ENCODE data around the gene AURKA. TPM values are rescaled to one million over a fixed set of nuclear protein-coding genes. Genes with fewer than 3 reads are reported as not detected.
"Not testable (repeated sequence)": the region's sequence is repeated elsewhere in the genome, so short reads cannot be mapped to it uniquely, and the experiment has no call there.

The AURKA gene
- total and polyA plus RNA-seq, 4 donors: 7.9 to 10.0 (median 9.3) TPM

GRCh38 chr20:56395166-56395565, 3.2 kb upstream of the AURKA start:
- DNase-seq (ENCODE audit: low read depth in 4 of 6, low spot score in 6 of 6): no peak
- Histone ChIP-seq H3K27ac (ENCODE audit: low read depth, low read length) (no peak overlapping the region), H3K4me1 (ENCODE audit: control insufficient read depth, insufficient read depth, low read length) (no peaks in the 10 kb centered on the region), H3K9me3 (ENCODE audit: control insufficient read depth, insufficient read depth, low read length) (no peaks in the 10 kb centered on the region), H3K4me3 (ENCODE audit: low read depth, low read length) (no peak overlapping the region), H3K27me3 (ENCODE audit: control insufficient read depth, insufficient read depth, low read length) (no peaks in the 10 kb centered on the region), H3K36me3 (ENCODE audit: control insufficient read depth, insufficient read depth, low read length) (peaks cover 9% of the 10 kb centered on the region)
- 90% methylated on average over 2 of the region's 4 CpGs for whole genome bisulfite sequencing (ENCODE audit: insufficient coverage)

- 61% methylated on average over 7 of the region's 8 CpGs for WGBS (ENCODE audit: insufficient coverage)
- peaks cover 9% of the 10 kb centered on the region for H3K36me3 ChIP-seq (ENCODE audit: control insufficient read depth, insufficient read depth, low read length)
- H3K4me1 ChIP-seq (ENCODE audit: control insufficient read depth, insufficient read depth, low read length): no peaks in the 10 kb centered on the region
- no peak overlapping the region for H3K27ac ChIP-seq (ENCODE audit: low read depth, low read length)
- H3K9me3 ChIP-seq (ENCODE audit: control insufficient read depth, insufficient read depth, low read length): no peaks in the 10 kb centered on the region
- DNase-seq (ENCODE audit: low read depth in 4 of 6, low spot score in 6 of 6): no peak
- H3K27me3 ChIP-seq (ENCODE audit: control insufficient read depth, insufficient read depth, low read length): no peaks in the 10 kb centered on the region
- peak overlapping the region; percentile 87 for H3K4me3 ChIP-seq (ENCODE audit: low read depth, low read length)
Measured at GRCh38 chr20:56393653-56394052, 1.6 kb upstream of the AURKA start.

DNA sequence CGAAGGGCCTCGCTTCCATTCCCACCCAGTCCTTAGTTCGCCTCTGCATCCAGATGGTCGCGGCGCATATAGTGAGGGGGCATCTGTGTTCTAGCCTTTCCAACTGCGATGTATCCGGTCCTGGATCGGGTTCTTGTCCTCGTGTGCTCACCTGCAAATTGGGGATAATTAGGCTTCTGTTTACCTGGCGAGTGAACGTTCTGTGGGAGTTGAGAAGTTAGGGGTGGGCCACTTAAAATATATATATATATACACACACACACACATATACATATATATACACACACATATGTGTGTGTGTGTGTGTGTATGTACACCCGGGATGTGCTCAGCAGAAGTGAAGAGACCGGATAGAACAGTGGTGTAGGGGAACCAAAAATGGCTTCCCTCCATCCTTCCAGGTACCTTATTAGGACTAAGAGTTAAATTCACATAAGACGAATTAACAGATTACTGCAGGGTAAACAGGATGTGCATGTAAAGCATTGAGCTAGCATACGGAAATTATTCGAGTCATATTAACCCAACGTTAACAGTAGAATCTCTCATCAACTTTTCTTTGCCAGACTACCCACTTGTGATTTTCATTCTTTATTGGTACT, 967 bp upstream of the AURKA start:
- peak overlapping the region; percentile 82 for H3K27ac ChIP-seq (ENCODE audit: low read depth, low read length)
- H3K36me3 ChIP-seq (ENCODE audit: control insufficient read depth, insufficient read depth, low read length): peaks cover 4% of the 10 kb centered on the region
- DNase-seq (ENCODE audit: low read depth in 4 of 6, low spot score in 6 of 6): no peak
- no peaks in the 10 kb centered on the region for H3K9me3 ChIP-seq (ENCODE audit: control insufficient read depth, insufficient read depth, low read length)
- H3K4me1 ChIP-seq (ENCODE audit: control insufficient read depth, insufficient read depth, low read length): no peaks in the 10 kb centered on the region
- 6% methylated on average over 10 of the region's 18 CpGs for WGBS (ENCODE audit: insufficient coverage)
- H3K27me3 ChIP-seq (ENCODE audit: control insufficient read depth, insufficient read depth, low read length): no peaks in the 10 kb centered on the region
- H3K4me3 ChIP-seq (ENCODE audit: low read depth, low read length): peak overlapping the region; percentile 87

GRCh38 chr20:56391596-56392131, 351 bp downstream of the AURKA start:
- Histone ChIP-seq H3K27me3 (ENCODE audit: control insufficient read depth, insufficient read depth, low read length) (no peaks in the 10 kb centered on the region), H3K36me3 (ENCODE audit: control insufficient read depth, insufficient read depth, low read length) (peaks cover 4% of the 10 kb centered on the region), H3K27ac (ENCODE audit: low read depth, low read length) (peak overlapping the region; percentile 65), H3K4me3 (ENCODE audit: low read depth, low read length) (peak overlapping the region; percentile 87), H3K9me3 (ENCODE audit: control insufficient read depth, insufficient read depth, low read length) (no peaks in the 10 kb centered on the region), H3K4me1 (ENCODE audit: control insufficient read depth, insufficient read depth, low read length) (no peaks in the 10 kb centered on the region)
- DNase-seq (ENCODE audit: low read depth in 4 of 6, low spot score in 6 of 6): no peak
- WGBS (ENCODE audit: insufficient coverage): under 1% methylated on average over 28 of the region's 29 CpGs

DNA sequence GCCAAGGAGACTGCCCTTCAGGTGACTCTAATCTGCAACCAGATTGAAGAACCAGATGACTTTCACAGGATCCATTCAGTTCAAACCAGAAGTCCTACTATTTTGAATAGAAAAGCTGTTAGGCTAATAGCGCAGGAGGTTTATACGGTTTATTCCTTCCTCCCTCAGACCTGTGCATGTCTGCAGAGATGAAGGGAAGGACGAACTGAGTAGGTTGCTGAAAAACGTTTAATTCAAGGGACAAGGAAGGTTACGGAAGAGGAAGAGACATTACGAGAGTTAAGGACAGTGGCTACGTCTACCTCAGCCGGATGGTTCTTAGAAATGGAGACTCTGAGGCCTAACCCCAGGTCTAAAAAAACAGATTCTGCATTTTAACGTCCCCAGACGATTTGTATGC, 978 bp downstream of the AURKA start:
- no peaks in the 10 kb centered on the region for H3K9me3 ChIP-seq (ENCODE audit: control insufficient read depth, insufficient read depth, low read length)
- no peak for DNase-seq (ENCODE audit: low read depth in 4 of 6, low spot score in 6 of 6)
- H3K27me3 ChIP-seq (ENCODE audit: control insufficient read depth, insufficient read depth, low read length): no peaks in the 10 kb centered on the region
- no peak overlapping the region for H3K27ac ChIP-seq (ENCODE audit: low read depth, low read length)
- no peaks in the 10 kb centered on the region for H3K4me1 ChIP-seq (ENCODE audit: control insufficient read depth, insufficient read depth, low read length)
- H3K36me3 ChIP-seq (ENCODE audit: control insufficient read depth, insufficient read depth, low read length): peaks cover 4% of the 10 kb centered on the region
- peak overlapping the region; percentile 87 for H3K4me3 ChIP-seq (ENCODE audit: low read depth, low read length)
- WGBS (ENCODE audit: insufficient coverage): 14% methylated on average over 8 of the region's 10 CpGs

- not testable (repeated sequence) for H3K4me1 ChIP-seq (ENCODE audit: control insufficient read depth, insufficient read depth, low read length); DNase-seq (ENCODE audit: low read depth in 4 of 6, low spot score in 6 of 6); H3K4me3 ChIP-seq (ENCODE audit: low read depth, low read length); H3K36me3 ChIP-seq (ENCODE audit: control insufficient read depth, insufficient read depth, low read length); H3K27me3 ChIP-seq (ENCODE audit: control insufficient read depth, insufficient read depth, low read length); H3K9me3 ChIP-seq (ENCODE audit: control insufficient read depth, insufficient read depth, low read length); H3K27ac ChIP-seq (ENCODE audit: low read depth, low read length)
- 80% methylated on average over 1 of the region's 9 CpGs for WGBS (ENCODE audit: insufficient coverage)
Measured at GRCh38 chr20:56390396-56390795, 1.6 kb downstream of the AURKA start.

DNA sequence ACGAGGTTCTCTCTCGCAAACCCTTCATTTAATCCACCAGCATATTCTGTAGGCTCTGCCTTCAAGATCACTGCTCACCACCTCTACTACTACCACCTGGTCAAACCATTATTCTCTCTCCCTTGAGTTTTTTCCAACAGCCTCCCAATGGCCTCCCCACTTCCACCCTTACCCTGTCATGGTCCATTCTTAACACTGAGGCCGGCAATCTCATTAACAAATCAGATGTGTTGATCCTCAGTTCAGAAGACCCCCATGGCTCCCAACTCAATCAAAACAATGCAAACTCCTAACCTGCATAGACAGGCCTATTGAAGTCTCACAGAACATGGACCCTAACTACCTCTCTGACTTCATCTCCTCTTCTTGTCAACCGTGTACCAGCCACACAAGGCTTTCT, 2.2 kb downstream of the AURKA start:
- H3K36me3 ChIP-seq (ENCODE audit: control insufficient read depth, insufficient read depth, low read length): peaks cover 7% of the 10 kb centered on the region
- H3K9me3 ChIP-seq (ENCODE audit: control insufficient read depth, insufficient read depth, low read length): no peaks in the 10 kb centered on the region
- no peak overlapping the region for H3K27ac ChIP-seq (ENCODE audit: low read depth, low read length)
- no peak overlapping the region for H3K4me3 ChIP-seq (ENCODE audit: low read depth, low read length)
- no peak for DNase-seq (ENCODE audit: low read depth in 4 of 6, low spot score in 6 of 6)
- H3K4me1 ChIP-seq (ENCODE audit: control insufficient read depth, insufficient read depth, low read length): no peaks in the 10 kb centered on the region
- 95% methylated on average over 3 of the region's 4 CpGs for whole genome bisulfite sequencing (ENCODE audit: insufficient coverage)
- no peaks in the 10 kb centered on the region for H3K27me3 ChIP-seq (ENCODE audit: control insufficient read depth, insufficient read depth, low read length)

DNA sequence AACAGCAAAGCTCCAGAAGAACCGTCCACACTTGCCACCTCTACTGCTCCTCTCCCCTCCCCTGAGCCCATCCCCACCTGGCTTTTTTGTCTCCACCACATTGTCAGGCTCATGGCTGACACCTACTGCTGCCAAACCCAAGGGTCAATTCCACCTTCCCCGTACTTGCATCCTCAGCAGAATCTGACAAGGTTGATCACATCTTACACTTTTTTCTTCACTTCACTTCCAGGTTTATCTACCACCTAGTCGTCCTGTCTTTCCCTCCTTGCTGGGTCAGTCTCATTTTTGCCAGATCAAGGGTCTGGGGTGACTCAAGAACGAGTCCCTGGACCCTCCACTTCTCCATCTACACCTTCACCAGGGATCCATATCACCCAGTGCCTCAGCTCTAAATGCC, 3.1 kb downstream of the AURKA start:
- Histone ChIP-seq H3K4me1 (ENCODE audit: control insufficient read depth, insufficient read depth, low read length) (no peaks in the 10 kb centered on the region), H3K9me3 (ENCODE audit: control insufficient read depth, insufficient read depth, low read length) (no peaks in the 10 kb centered on the region), H3K4me3 (ENCODE audit: low read depth, low read length) (no peak overlapping the region), H3K36me3 (ENCODE audit: control insufficient read depth, insufficient read depth, low read length) (peaks cover 7% of the 10 kb centered on the region), H3K27ac (ENCODE audit: low read depth, low read length) (no peak overlapping the region), H3K27me3 (ENCODE audit: control insufficient read depth, insufficient read depth, low read length) (no peaks in the 10 kb centered on the region)
- DNase-seq (ENCODE audit: low read depth in 4 of 6, low spot score in 6 of 6): no peak
- 70% methylated on average over 4 of the region's 4 CpGs for WGBS (ENCODE audit: insufficient coverage)

- no peak overlapping the region for H3K4me3 ChIP-seq (ENCODE audit: low read depth, low read length)
- peaks cover 12% of the 10 kb centered on the region for H3K36me3 ChIP-seq (ENCODE audit: control insufficient read depth, insufficient read depth, low read length)
- WGBS (ENCODE audit: insufficient coverage): 97% methylated on average over 6 of the region's 6 CpGs
- H3K9me3 ChIP-seq (ENCODE audit: control insufficient read depth, insufficient read depth, low read length): no peaks in the 10 kb centered on the region
- no peak for DNase-seq (ENCODE audit: low read depth in 4 of 6, low spot score in 6 of 6)
- H3K4me1 ChIP-seq (ENCODE audit: control insufficient read depth, insufficient read depth, low read length): no peaks in the 10 kb centered on the region
- no peak overlapping the region for H3K27ac ChIP-seq (ENCODE audit: low read depth, low read length)
- H3K27me3 ChIP-seq (ENCODE audit: control insufficient read depth, insufficient read depth, low read length): no peaks in the 10 kb centered on the region
Measured at GRCh38 chr20:56386219-56386618, 5.8 kb downstream of the AURKA start.

DNA sequence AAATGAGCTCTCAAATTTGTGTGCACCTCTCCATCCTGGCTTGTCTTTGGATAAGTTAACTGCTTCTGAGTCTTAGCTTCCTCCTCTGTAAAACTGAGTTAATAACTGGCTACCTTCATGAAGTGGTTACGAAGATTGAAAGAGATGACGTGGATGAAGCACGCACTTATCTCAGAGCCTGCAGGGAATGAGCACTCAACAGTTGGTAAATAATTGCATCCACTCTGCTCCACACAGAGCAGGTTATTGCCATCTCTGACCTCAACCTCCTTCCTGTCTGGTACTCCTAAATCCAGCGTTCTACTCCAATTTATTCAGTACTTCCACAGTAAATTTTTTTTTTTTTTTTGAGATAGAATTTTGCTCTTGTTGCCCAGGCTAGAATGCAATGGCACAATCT, 6.9 kb downstream of the AURKA start:
- H3K27ac ChIP-seq (ENCODE audit: low read depth, low read length): no peak overlapping the region
- no peak for DNase-seq (ENCODE audit: low read depth in 4 of 6, low spot score in 6 of 6)
- H3K9me3 ChIP-seq (ENCODE audit: control insufficient read depth, insufficient read depth, low read length): no peaks in the 10 kb centered on the region
- H3K27me3 ChIP-seq (ENCODE audit: control insufficient read depth, insufficient read depth, low read length): no peaks in the 10 kb centered on the region
- H3K4me3 ChIP-seq (ENCODE audit: low read depth, low read length): no peak overlapping the region
- H3K36me3 ChIP-seq (ENCODE audit: control insufficient read depth, insufficient read depth, low read length): peaks cover 12% of the 10 kb centered on the region
- 96% methylated on average over 3 of the region's 4 CpGs for WGBS (ENCODE audit: insufficient coverage)
- H3K4me1 ChIP-seq (ENCODE audit: control insufficient read depth, insufficient read depth, low read length): no peaks in the 10 kb centered on the region

Data from spinal cord (tissue), 10 donors.